ENCODE measurements around the gene LTBP3. TPM values are rescaled to one million over a fixed set of nuclear protein-coding genes. Genes with fewer than 3 reads are reported as not detected.

LTBP3 gene
- total and polyA plus RNA-seq, 9 of the 15 experiments (the other 6 are each of a cell fraction or from before 2014, with no cell fraction given): 0.06 to 20.5 (median 4.8) TPM

GRCh38 chr11:65576232-65576866 is 18.2 kb upstream of the LTBP3 start (continued):
- TF ChIP-seq PBX2 (CRISPR knock-in tag; IDR thresholded peaks at IDR 0.05; ENCODE audit: low read depth) (no peak), PBX2 (tag; conservative IDR thresholded peaks at IDR 0.05; ENCODE audit: low read depth) (no peak), HES1 (IDR thresholded peaks at IDR 0.05; ENCODE audit: low read depth) (no peak), RBM14 (IDR thresholded peaks at IDR 0.05; ENCODE audit: borderline replicate concordance, insufficient read depth, low read depth, low read length) (no peak), ZNF395 (CRISPR knock-in tag; IDR thresholded peaks at IDR 0.05) (no peak), SNIP1 (IDR thresholded peaks at IDR 0.05; ENCODE audit: low read depth) (no peak), NR2C2 (CRISPR knock-in tag; IDR thresholded peaks at IDR 0.05) (no peak), NR2C2 (tag; IDR thresholded peaks at IDR 0.05) (peak; percentile 64; the same call in 1 of the 2 replicates), ZFX (CRISPR knock-in tag; IDR thresholded peaks at IDR 0.05) (peak; percentile 47; the same call in 1 of the 2 replicates), ARID3B (CRISPR knock-in tag; IDR thresholded peaks at IDR 0.05; ENCODE audit: borderline replicate concordance) (no peak), ZBTB7A (IDR thresholded peaks at IDR 0.05; ENCODE audit: borderline replicate concordance, control insufficient read depth, low read depth, low read length) (peak; percentile 45), ZNF766 (CRISPR knock-in tag; conservative IDR thresholded peaks at IDR 0.05) (no peak), TRIM24 (IDR thresholded peaks at IDR 0.05) (no peak), SMAD4 (CRISPR knock-in tag; conservative IDR thresholded peaks at IDR 0.05) (no peak), NELFE (IDR thresholded peaks at IDR 0.05; ENCODE audit: insufficient read depth, insufficient read length) (no peak), ZBTB1 (CRISPR knock-in tag; IDR thresholded peaks at IDR 0.05; ENCODE audit: borderline replicate concordance, low read depth) (no peak), PHF8 (IDR thresholded peaks at IDR 0.05; ENCODE audit: borderline replicate concordance, low read length) (peak; percentile 5; the same call in 1 of the 2 replicates), TEAD1 (CRISPR knock-in tag; IDR thresholded peaks at IDR 0.05) (peak in 1 of 2 experiments; percentile 21; a peak in 1 of 4 replicates)
